HG02588 (cell line): ENCODE measurements around the gene MGAT4A.
"Not testable (repeated sequence)": the region's sequence is repeated elsewhere in the genome, so short reads cannot be mapped to it uniquely, and the experiment has no call there.

Experiments
- ATAC-seq: cut with Tn5 transposase; IDR thresholded peaks from one replicate; pipeline ENCODE4 v1.9.1; 2021; ENCODE audit warnings: mild to moderate bottlenecking, moderate library complexity; ENCODE audit not compliant: unreplicated experiment

MGAT4A gene

DNA sequence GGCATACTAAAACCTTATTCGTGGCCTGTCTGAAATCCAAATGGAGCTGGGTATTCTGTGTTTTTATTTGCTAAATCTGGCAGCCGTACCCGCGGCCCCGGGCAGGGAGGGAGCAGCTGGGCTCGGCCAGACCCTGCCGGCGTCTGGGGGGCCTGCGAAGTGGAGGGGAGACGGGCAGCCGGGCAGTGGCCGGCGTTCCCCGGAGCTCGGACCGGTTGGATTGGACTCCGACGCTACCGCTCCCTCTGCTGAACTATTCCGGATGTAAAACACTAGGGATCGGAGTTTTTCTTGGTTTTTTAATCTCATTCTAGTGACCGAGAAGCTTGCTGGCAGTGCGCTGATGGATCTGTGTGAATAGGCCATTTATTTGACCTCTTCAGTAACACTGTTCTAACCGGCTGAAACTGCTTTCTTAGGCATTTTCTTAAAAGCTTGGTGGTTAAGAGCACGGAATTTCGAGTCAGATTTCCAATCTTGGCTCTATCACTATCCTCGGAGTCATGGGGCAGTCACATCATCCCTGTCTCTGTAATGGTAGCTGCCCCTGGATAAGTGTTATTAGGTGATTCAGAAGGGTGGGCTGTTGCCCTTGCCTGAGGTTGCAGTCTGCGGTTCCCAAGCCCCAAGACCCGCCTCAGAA, 121.8 kb downstream of the MGAT4A start:
- ATAC-seq: peak; percentile 13

DNA sequence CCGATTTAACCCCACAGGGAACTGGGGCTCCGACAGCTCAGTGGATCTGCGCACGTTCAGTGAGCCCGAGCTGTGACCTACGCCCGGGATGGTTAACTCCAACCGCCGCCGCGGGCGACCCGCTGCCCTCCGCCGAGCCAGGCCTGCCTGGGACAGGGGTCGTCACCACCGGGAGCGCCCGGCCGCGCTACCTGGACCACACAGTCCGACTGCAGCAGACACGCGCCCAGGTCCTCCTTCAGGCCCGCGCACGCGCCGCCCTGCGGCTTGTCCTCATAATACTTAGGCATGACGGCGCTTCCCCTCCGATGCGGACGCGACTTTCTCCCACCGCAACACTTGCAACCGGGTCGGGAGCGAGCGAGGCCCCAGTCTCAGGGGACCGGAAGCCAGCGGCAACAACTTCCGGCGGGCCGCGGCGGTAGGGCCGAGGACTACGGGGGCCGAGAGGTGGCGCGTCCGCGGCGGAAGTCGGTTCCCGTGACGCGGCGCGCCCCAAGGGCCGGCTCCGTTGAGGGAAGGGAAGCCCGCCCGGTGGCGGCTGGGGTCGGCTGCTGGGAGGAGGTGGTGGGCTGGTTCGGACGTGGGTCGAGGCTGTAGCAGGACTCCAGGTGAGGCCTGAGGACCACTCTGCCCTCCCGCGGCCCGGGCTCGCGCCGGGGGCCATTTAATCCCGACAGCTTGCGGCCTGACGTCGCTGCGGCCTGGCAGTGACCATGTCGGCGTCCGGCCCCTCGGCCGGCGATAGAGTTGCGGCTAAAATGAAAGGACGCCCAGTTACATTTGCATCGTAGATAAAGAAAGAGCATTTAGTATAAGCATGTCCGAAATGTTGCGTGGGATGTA, 122.6 kb downstream of the MGAT4A start, which contains the start of the genes COA5 and UNC50:
COA5 (minus strand) TSS at position 397 of the 846 bp plus-strand sequence; CDS start at position 290, 107 bp downstream.
UNC50 (plus strand) TSS at position 474 of the 846 bp plus-strand sequence. CDS start 1,171 bp downstream, outside the sequence.
- ATAC-seq: peak; percentile 92

GRCh38 chr2:98607741-98608115, 123.2 kb downstream of the MGAT4A start:
- no peak for ATAC-seq

DNA sequence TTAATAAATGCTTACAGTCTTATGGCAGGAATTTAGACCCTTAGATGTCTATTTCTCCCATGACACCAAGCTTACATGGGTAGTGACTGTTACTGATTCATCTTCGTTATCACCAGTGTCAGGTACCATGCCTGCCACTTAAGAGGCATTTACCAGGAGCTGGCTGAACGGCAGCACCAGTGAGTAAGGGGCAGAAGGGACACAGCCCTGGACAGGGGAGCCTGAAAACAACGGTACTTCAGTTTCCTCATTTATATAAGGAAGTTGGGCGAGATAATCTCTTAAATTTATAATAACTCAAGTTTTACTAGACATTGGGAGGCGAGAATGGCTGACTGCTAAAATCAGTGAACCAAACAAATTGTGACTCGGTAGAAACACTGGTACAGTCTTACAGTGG, 123.8 kb downstream of the MGAT4A start:
- no peak for ATAC-seq

GRCh38 chr2:98606431-98606830, 124.5 kb downstream of the MGAT4A start:
- ATAC-seq: no peak

DNA sequence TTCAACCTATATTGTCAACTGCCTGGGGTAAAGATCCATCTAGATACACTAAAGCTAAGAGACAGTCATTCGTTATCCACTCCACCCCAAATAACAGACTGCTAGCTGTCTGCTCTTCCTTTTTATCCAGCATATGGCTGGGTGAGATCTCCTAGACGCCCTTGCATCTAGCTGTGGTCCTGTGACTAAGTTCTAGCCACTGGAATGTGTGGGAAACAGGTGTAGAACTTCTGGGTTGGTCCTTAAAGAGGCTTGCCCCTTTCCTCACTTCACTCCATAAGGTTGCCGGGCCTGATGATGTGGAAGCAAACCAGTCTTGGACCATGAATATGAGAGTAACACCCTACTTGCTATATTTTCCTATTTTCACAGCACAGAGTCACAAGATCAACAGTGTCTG, 125.9 kb downstream of the MGAT4A start:
- ATAC-seq: no peak

DNA sequence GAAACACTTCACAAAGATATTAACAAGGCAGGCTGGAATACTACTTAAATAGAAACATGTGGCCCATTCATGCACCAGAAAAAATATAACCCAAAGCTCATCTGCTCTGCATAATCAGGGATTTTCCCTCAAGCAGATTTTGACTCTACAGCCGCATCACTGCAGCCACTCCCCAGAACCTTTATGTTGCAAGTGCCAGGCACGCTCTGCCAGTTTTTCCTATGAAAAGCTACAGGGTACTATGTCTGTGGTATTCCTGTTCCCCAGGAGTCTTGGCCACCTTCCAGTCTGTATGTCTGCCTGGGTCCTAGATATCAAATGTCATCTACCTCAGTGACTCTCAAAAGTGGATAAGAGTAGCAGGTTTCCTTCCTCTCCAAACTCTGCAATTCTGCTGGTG, 126.4 kb downstream of the MGAT4A start:
- ATAC-seq: no peak

DNA sequence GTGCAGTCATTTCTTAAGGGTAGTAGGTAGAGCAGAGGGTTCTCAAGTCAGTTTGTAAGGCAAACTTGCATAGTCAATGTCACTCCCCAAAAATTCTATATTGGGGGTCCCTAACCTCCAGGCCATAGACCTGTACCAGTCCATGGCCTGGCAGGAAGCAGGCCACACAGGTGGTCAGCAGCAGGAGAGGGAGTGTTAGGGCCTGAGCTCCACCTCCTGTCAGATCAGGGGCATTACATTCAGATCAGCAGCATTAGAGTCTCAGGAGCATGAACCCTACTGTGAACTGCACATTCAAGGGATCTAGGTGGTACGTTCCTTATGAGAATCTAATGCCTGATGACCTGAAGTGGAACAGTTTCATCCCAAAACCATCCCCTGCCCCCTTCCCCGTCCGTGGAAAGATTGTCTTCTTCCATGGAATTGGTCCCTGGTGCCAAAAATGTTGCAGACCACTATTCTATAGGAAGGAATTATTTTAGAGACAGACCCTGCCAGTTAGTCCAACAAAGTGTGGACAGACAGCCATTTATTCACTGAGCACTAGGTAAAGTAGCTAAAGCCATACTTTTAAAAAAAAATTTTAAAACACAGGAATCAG, 129.3 kb downstream of the MGAT4A start:
- ATAC-seq: no peak

- ATAC-seq: no peak
Observed at GRCh38 chr2:98598781-98599428, 132.0 kb downstream of the MGAT4A start.

- ATAC-seq: not testable (repeated sequence)
Observed at GRCh38 chr2:98594665-98595064, 136.3 kb downstream of the MGAT4A start.

DNA sequence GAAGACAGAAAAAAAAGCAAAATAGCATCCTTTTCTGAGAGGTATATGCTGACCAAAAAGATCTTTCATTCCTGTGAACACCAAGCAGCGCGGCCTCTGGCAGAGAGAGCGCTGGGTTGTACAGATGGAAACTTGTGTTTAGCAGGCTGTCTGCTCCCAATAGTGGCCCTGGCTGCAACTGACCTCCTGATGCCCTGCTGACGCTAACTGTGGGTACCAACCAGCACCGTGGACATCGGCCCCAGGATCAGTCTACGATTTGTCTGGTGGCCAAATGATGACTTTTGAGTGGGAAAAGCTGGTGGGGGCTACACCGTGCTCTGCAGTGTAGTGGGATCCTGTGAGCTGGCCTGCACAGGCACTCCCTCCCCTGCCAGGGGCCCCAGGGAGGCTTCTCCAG, 138.4 kb downstream of the MGAT4A start:
- ATAC-seq: no peak

- ATAC-seq: no peak
Observed at GRCh38 chr2:98589489-98589888, 141.4 kb downstream of the MGAT4A start.

- no peak for ATAC-seq
Observed at GRCh38 chr2:98588880-98589431, 142.0 kb downstream of the MGAT4A start.

GRCh38 chr2:98586551-98587140, 144.3 kb downstream of the MGAT4A start:
- ATAC-seq: no peak

DNA sequence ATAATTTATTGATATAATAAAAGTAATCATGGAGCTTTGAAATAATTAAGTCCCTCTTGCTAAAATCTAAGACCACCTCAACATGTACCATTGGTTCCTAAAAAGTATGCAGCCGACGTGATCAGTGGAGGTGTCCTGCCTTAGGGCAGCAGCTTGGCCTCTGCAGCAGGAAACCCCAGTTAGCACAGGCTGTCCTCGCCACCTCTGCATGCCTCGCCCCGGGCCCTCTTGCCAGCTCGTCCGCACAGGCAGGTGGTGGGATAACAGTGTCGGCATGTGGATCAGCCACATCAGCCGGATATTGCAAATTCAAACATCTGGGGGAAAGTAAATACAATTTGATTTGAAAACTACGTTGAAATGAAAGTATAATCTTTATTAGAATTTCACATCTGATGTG, 145.5 kb downstream of the MGAT4A start:
- ATAC-seq: no peak

GRCh38 chr2:98583816-98584618, 146.9 kb downstream of the MGAT4A start:
- no peak for ATAC-seq

DNA sequence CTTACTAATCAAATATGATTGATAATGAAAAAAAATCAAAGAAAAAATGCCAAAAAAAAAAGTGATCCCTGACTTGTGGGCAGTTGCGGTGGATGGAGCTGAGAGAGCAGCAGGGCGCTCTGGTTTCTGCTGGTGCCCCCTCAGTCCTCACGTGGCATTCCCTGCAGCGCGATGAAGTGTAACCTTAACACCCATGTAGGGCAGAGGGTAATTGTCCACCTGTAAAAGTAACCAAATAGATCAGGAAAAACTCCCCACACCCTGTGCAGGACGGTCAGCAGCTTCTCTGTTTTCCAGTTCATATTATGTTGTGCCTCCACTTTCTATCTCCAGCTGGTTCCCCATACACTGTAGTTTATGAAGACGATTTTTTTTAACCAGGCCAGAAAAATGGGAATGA, 147.7 kb downstream of the MGAT4A start:
- no peak for ATAC-seq

- ATAC-seq: no peak
Observed at GRCh38 chr2:98582523-98582922, 148.4 kb downstream of the MGAT4A start.

DNA sequence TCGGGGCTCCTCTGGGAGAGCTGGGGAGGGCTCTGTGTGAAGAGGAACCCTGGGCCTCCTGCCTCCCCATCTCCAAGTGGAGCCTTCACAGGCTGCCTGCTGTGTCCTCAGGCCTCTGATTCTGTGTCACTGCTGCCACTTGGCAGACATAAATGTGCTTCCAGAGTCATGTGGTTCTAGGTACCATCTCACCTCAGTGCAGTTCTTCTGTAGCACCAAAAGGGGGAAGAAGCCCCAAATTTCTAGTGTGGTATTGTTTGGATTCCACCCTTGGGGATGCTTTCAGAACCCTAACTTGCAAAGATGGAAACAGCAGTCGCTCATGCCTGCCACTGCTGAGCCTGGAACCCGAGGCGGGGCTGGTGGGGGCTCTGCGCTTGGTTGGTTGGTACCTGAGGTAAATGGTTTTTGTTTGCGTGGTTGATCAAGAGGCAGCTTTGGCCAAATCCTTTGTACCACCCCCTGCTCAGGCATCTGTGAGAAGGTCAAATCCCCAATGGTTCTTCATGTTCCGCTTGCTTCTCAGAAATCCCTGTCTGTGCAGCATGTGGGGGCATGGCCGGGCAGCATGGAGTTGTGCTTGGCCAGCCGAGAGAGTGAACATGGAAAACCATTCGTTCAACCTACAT, 150.2 kb downstream of the MGAT4A start:
- no peak for ATAC-seq
